HepG2 (cell line): ENCODE results near the gene CAPZB. TPM values are rescaled to one million over a fixed set of nuclear protein-coding genes. Genes with fewer than 3 reads are reported as not detected.
A peak's percentile ranks its signal among the peaks of the same experiment; 100 is the strongest.

ENCODE experiments used
- AGO2 ChIP-seq: fragments of 200-400 bp; formaldehyde crosslinking; optimal IDR thresholded peaks from 2 replicates; pipeline ENCODE3; 2017; ENCODE audit warnings: mild to moderate bottlenecking, low read depth, low read length, moderate library complexity
- ATF2 ChIP-seq: sonication (generic); formaldehyde crosslinking; IDR thresholded peaks from 2 replicates; pipeline ENCODE4 v1.4.0; 2020; ENCODE audit warnings: missing genetic modification reagents
- HDAC1 ChIP-seq: sonication (generic); formaldehyde crosslinking; IDR thresholded peaks from 2 replicates; pipeline ENCODE4 v1.5.1; 2020; ENCODE audit warnings: mild to moderate bottlenecking, missing genetic modification reagents
- HMG20A ChIP-seq: IDR thresholded peaks from 2 replicates; pipeline ENCODE4 v1.6.1; 2016; ENCODE audit warnings: borderline replicate concordance
- KIAA2018 ChIP-seq: sonication (generic); formaldehyde crosslinking; IDR thresholded peaks from 2 replicates; pipeline ENCODE4 v1.5.0; 2020; ENCODE audit warnings: mild to moderate bottlenecking, missing genetic modification reagents, borderline replicate concordance
- NR2C2 ChIP-seq: sonication (generic); formaldehyde crosslinking; IDR thresholded peaks from 2 replicates; pipeline ENCODE4 v1.4.0; 2020; ENCODE audit warnings: missing genetic modification reagents, mild to moderate bottlenecking, moderate library complexity, borderline replicate concordance
- PHF20 ChIP-seq: sonication (generic); formaldehyde crosslinking; IDR thresholded peaks from 2 replicates; pipeline ENCODE4 v1.5.0; 2020; ENCODE audit warnings: mild to moderate bottlenecking, missing genetic modification reagents
- SRY ChIP-seq: sonication (generic); formaldehyde crosslinking; IDR thresholded peaks from 2 replicates; pipeline ENCODE4 v1.8.0; 2022; ENCODE audit warnings: mild to moderate bottlenecking, missing genetic modification reagents
- TBX3 ChIP-seq: fragments of 450-650 bp; IDR thresholded peaks from 2 replicates; pipeline ENCODE4 v1.6.1; 2017; ENCODE audit warnings: antibody characterized with exemption, mild to moderate bottlenecking, inconsistent platforms, borderline replicate concordance
- ZNF142 ChIP-seq: sonication (generic); formaldehyde crosslinking; IDR thresholded peaks from 2 replicates; pipeline ENCODE4 v1.4.0; 2020; ENCODE audit warnings: missing genetic modification reagents
- ZNF350 ChIP-seq: sonication (generic); formaldehyde crosslinking; IDR thresholded peaks from 2 replicates; pipeline ENCODE4 v1.4.0; 2020; ENCODE audit warnings: mild to moderate bottlenecking, low read depth, missing genetic modification reagents, borderline replicate concordance
- ZNF629 ChIP-seq: sonication (generic); formaldehyde crosslinking; conservative IDR thresholded peaks from 2 replicates; pipeline ENCODE4 v1.5.0; 2020; ENCODE audit warnings: missing genetic modification reagents
- polyA plus RNA-seq, 8 experiments: library from polyadenylated mRNA; depleted of rRNA in 3 of 8; stranded (reverse) in 7 of 8; unstranded in 1 of 8; fragments of >200 nt; fragmentation: Illumina TruSeq in 4 of 8; extraction: Trizol in 4 of 8; gene quantifications; 2 replicates each; pipeline versions ENCODE4 v1.2.1 to v1.2.3, GENCODE V29; 2011 to 2016; ENCODE audit warnings: low read depth in 4 of 8, missing spikeins in 1 of 8, mixed read lengths in 1 of 8; ENCODE audit not compliant: insufficient read depth in 1 of 8
- total RNA-seq, 5 experiments: library from RNA; depleted of rRNA; stranded (reverse); fragments of >200 nt; fragmentation: Illumina TruSeq; extraction: Trizol; gene quantifications; 2 replicates each; pipeline ENCODE4 v1.2.3, GENCODE V29; 2016; ENCODE audit warnings: low read depth in 1 of 5

The CAPZB gene
- total and polyA plus RNA-seq, 2 of the 13 experiments (the other 11 are each of a cell fraction or from before 2014, with no cell fraction given), result 58.9 to 76.9 TPM

GRCh38 chr1:19409477-19410341 is 75.6 kb downstream of the CAPZB start (continued):
- TF ChIP-seq NR2C2 (CRISPR knock-in tag) (0 out of 2 replicates have a peak, but pooled peaks have one; percentile 30), AGO2 (no peak), KIAA2018 (no peak), ZNF350 (no peak), ZNF142 (CRISPR knock-in tag) (no peak), ZNF629 (CRISPR knock-in tag) (peak; percentile 47), TBX3 (peak; percentile 29; the same call in 1 of the 2 replicates), HMG20A (CRISPR knock-in tag) (peak; percentile 66; the same call in 1 of the 2 replicates), HDAC1 (CRISPR knock-in tag) (0 out of 2 replicates have a peak, but pooled peaks have one; percentile 11), ATF2 (CRISPR knock-in tag) (peak; percentile 56; the same call in 1 of the 2 replicates), PHF20 (CRISPR knock-in tag) (no peak), SRY (CRISPR knock-in tag) (no peak)
